Activated T-helper 9 cell treated with anti-CD3 and anti-CD28 coated beads, Interleukin-2, amount 50 U/mL, for 16 hours (primary cell): ENCODE data around the gene MAEA.

ENCODE experiments used
- DNase-seq: peaks from one replicate; pipeline ENCODE4 v3.0.0-alpha.2; 2020; ENCODE audit warnings: low read depth

MAEA gene

DNA sequence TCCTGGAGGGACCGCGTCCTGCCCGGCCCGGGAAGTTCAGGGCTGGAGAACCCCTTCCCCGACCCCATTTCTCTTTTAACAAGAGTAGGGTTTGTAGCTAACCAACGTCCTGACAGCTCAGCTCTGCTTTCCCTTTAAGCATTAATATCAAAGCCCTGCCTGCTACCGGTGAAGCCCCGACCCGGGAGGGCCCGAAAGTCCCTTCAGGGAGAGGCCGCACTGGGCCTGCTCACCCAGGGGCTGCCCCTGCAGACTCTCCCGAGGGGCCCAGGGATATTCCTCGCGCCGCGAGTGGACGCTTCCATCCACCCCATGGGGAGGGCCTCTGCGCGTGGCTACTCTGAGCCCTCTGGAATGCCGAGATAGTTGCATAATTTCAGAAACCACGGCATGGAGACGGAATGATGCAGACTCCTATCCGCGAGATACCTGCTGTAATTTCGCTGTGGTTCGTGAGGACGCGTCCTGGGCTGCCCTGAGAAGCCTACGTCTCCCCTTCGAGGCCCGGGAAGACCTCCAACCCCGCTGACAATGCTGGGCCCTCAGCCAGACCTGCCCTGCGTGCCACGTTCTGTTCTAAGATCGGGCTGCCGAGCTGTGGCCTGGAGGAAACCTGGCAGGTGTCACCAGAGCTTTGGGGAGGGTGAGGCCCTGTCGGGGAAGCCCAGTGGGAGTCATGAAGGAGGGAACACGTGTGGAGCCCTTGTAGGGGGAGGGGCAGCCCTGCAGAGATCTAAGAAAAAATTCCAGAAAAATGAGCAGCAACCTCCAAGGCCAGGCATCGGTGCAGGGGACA lies 39.8 kb upstream of the MAEA start:
- DNase-seq, result peak; percentile 46

DNA sequence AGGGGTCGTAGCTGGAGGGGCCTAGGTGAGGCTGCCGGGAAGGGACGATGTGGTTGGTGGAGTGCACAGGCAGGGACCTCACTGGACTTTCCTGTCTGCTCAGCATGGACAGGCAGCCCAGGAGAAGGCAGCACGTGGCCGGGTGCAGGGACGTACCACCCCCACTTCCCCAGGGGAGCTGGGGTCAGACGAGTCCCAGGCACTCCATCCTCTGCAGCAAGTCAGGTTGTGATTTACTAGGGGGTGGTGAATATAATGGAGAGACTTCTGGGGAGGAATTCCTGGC lies 39.2 kb upstream of the MAEA start:
- no peak for DNase-seq

DNA sequence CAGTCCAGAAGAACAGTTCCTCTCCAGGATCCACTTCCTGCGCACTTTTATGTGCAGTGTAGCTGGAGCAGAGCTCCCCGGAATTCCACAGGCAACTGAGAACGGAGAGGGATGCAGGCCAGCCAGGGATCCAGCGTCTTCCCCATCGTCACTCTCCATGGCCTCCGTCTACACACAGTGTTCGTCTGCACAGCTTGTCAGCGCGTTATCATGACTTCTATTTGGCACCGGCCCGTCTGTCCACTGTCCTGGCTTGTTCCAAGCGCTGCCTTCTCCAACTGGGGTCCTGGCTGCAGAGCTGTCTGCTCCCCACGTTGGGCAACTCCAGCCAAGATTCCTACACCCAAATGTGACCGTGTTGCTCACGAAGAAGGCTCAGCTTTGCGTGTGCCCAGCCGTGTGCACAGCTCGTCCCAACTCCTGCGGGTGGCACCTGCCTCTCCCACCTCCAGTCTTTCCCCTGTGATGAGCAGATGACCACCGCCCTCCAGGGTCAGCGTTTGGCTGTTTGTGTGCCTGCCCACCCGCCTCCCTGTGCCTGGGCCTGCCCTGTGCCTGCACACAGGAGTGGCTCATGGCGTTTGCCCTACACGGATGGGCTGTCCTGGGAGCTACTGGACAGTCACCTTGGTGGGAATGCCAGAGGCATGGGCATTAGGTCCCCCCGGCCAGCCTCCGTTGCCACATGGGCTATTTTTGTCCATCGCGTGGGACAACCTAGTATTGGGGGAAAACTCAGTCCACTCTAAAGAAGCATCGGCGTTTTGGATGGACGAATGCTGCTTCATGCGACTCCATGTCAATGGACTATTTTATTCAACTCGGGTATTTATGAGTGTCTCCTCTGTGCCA lies 38.5 kb upstream of the MAEA start:
- DNase-seq, result no peak

DNA sequence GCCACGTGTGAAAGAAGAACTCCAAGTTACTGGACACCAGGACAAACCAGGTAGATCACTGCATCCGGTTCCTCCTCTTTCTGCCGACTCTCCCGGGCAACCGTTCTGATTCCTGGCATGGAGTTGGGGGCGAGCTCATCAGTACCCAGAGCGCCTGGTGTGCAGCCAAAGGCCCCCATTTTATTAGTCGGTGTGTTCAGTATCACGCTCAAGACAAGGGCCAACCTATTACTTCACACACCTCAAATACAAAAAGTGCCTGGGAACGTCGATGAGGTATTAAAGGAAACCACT lies 38.0 kb upstream of the MAEA start:
- no peak for DNase-seq

DNA sequence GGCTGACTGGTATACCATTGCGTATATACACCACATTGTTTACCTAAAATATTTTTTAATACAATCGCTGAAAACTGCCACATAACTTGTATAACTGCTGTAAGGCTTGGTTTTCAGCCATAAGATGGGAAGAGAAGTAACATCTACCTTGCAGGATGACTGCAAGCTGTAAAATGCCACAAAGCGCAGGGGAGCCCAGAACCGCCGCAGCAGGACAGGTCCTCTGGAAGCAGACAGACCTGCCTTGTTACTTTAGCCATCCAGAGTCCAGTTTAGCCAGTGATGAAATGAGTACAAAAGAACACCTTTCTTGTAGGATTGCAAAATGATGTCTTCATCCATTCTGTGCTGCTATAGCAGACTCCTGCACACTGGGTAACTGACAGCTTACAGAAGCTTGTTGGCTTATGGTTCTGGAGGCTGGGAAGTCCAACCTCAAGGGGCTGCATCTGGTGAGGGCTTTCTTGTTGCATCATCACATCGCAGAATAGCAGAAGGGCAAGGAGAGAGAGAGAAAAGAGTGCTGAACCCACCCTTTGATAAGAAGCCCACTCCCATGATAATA lies 36.7 kb upstream of the MAEA start:
- no peak for DNase-seq

DNA sequence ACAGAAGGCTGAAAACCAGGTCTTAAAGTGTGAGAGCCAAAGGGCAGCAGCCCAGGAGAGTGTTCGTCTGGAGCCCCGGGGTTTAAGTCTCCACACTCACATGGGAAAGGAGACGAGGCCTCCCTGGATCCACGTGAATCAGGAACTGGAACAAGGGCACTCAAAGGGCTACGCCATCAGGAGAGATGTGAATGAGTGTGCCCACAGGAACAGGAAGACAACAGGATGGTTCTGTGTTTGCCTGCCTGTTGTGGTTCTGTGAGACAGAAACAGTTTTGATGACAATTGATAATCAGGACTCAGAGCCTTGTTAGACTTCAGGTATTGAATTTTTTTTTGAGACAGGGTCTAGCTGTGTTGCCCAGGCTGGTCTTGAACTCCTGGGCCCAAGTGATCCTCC lies 35.9 kb upstream of the MAEA start:
- no peak for DNase-seq

DNA sequence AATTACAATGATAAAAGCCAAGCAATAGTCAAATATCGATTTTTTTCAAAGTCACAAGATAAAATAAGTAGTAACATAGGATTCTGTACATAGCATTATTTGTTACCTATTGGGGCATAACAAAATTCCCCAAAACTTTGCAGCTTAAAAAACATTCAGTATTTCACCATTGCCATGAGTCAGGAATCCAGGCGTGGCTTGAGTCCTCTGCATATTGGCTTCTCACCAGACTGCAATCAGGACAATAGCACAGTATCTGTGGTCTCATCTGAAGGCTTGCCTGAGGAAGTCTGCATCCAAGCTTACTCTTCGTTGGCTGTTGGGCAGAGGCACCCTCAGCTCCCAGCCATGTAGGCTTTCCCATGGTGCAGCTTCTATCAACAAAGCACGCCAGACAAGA lies 34.5 kb upstream of the MAEA start:
- DNase-seq, result no peak

DNA sequence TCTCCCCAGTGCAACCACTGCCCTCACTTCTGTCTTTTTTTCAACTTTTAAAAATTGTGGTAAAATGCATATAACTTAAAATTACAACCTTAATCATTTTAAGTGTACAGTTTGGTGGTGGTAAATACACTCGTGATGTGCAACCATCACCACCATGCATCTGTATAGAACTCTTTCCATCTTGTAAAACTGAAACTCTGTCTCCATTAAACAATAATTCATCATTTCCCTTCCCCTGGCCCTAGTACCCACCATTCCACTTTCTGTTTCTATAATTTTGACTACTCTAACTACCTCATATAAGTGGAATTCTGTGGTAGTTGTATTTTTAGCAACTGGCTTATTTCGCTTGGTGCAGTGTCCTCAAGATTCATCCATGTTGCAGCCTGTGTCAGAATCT lies 34.0 kb upstream of the MAEA start:
- no peak for DNase-seq

DNA sequence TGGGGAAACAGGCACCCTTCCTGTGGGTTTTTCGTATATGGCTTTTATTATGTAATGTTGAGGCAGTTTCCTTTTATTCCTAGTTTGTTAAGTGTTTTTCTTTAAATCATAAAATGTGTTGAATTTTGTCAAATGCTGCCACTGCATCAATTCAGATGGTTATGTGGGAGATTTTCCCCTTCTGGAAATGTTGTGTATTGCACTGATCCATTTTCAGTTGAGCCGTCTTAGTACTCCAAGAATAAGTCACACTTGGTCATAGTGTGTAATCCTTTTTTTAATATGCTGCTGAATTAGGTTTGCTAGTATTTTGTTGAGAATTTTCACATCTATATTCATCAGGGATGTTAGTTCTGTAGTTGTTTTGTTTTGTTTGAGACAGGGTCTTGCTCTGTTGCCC lies 31.2 kb upstream of the MAEA start:
- no peak for DNase-seq

DNA sequence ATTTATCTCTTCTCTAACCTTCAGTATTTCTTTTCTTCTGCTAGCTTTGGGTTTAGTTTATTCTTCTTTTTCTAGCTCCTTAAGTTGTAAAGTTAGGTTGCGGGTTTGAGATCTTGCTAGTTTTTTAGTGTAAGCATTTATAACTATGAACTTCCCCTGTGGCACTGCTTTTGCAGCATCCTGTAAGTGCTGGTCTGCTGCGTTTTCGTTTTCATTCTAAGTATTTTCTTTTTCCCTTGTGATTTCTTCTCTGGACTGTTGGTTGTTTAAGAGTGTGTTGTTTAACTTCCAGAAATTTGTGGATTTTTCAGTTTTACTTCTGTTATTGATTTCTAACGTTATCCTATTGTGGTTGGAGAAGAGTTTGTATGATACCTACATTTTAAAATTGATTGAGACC lies 29.7 kb upstream of the MAEA start:
- no peak for DNase-seq

DNA sequence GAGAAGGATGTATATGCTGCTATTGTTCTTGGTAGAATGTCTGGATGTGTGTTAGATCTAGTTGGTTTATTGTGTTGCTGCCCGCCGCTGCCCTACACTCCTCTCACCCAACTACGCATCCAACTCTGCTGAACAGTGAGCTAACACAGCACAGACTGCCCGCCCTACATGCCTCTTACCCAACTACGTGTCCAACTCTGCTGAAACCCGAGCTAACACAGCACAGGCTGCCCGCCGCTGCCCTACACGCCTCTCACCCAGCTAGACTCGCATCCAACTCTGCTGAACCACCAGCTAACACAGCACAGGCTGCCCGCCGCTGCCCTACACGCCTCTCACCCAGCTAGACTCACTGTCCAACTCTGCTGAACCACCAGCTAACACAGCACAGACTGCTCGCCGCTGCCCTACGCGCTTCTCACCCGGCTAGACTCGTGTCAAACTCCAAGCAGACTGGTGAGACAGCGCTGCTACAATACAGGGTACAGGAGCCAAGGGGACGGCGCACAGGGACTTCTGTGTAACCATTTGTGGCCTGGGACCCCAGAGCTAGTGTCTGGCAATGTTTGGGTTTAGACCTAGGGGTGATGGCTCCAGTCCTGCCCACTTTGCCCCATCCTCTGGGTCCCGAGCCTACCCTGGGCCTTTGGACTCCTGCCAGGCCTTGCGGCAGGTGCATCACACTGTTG lies 29.1 kb upstream of the MAEA start:
- no peak for DNase-seq

DNA sequence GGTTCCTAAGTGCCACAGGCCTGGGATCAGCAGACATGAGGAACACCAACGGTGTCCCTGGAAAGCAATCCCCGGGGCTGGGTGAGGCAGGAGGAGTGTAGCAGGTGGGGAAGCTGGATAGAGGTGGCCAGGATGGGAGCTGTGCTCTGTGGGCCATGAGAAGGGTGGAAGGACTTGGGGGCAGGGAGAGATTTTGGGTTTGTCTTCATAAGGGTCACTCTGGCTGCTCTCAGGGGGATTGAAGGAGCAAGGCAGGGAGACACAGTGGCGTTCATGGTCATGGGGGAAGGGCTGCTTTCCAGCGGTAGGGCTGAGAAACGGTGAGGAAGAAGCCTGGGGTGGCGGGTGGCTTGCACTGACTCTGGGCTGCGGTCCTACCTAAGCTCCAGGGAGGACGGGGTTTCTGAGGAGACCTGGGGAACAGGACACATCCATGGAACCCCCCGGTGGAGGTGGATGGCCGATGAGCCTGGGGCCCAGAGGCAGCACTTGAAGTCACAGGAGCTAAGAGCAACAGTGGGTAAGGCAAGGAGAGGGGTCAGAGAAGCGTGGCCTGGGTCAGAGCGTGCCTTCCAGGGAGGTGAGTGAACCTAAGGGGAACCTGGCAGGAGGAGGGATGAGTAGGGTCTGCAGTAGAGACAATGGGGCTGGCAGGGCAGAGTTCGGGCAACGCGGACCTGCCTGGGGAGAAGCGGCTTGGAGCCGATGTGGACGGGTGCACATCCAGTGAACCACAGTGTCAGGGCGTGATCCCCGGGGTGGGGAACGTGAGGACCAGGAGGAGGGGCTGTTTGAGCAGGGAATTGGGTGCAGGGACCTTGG lies 28.4 kb upstream of the MAEA start:
- DNase-seq, result no peak

DNA sequence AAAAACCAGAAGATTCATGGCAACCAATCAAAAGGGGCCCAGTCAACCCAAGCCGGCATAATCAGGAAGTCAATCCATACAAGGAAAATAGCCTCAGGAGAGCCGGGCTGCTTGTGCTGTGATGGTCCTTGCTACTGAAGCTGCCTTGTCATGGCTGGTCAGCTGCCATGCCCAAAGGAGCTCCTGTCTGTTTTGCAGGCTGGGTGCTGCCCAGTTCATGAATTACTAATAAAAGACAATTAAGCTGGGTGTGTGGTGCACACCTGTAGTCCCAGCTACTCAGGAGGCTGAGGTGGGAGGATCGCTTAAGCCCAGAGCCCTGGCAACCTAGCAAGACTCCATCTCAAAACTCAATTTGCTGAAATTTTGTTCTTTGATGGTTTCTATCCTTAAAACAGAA lies 24.7 kb upstream of the MAEA start:
- no peak for DNase-seq

DNA sequence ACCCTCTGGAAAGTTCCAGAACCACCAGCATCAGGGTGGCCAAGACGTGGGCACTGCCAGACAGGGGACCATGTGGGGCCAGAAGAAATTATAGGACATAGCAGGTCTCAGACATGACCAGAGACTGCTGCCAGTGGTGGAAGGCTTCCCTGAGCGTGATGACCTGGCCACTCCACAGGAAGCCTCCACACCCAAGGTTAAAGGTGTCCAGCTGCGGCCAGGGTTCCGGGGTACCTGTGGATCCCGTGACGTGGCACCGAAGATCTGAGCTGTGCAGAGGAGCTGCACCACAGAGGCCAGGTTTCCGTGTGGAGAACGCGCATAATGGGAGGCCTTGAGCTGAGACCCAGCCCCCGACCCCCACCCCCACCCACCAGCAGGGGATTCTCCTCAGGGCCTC lies 24.3 kb upstream of the MAEA start:
- DNase-seq, result no peak

DNA sequence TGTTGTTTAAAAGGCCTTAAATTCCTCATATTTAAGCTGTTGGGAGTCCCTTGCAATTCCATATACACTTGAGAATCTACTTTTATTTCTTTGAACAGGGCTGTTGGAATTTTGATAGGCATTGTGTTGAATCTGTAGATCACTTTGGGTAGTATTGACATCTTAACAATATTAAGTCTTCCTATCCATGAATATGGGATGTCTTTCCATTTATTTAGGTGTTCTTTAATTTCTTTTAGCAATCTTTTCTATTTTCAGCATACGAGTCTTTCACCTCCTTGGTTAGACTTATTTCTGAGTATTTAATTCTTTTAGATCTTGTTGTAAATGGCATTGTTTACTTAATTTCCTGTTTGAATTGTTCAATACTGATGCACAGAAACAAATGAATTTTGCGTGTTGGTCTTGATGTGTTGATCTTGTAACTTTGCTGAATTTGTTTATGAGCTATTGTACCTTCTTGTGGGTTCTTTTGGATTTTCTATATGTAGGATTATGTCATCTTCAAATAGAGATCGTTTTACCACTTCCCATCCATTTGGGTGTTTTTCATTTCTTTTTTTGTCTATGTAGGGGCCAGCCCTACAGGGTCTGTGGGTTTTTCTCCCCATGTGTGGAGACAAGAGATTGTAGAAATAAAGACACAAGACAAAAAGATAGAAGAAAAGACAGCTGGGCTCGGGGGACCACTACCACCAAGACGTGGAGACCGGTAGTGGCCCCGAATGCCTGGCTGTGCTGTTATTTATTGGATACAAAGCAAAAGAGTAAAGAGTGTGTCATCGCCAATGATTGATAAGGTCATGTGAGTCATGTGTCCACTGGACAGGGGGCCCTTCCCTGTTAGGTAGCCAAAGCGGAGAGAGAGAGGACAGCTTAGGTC lies 22.6 kb upstream of the MAEA start:
- DNase-seq, result no peak

DNA sequence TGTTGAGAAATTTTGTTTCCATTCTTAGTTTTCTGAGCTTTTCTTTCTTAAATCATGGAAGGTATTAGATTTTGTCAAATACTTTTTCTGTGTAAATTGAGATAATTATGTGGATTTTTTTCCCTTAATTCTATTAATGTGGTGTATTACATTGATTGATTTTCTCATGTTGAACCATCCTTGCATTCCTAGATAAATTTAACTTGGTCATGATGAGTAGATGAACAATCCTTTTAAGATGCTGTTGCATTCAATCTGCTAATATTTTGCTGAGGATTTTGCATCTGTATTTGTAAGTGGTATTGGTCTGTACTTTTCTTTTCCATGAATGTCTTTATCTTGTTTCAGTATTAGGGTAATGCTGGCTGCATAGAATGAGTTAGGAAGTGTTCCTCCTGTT lies 20.5 kb upstream of the MAEA start:
- no peak for DNase-seq

DNA sequence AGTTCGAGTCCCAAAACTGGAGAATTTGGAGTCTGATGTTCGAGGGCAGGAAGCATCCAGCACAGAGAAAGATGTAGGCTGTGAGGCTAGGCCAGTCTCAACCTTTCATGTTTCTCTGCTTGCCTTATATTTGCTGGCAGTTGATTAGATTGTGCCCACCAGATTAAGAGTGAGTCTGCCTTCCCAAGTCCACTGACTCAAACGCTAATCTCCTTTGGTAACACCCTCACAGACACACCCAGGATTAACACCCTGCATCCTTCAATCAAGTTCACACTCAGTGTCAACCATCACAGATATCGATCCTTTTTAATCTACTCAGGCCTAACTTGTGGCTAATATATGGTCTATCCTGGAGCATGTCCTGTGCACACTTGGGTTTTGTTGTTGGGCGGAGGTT lies 18.0 kb upstream of the MAEA start:
- no peak for DNase-seq

DNA sequence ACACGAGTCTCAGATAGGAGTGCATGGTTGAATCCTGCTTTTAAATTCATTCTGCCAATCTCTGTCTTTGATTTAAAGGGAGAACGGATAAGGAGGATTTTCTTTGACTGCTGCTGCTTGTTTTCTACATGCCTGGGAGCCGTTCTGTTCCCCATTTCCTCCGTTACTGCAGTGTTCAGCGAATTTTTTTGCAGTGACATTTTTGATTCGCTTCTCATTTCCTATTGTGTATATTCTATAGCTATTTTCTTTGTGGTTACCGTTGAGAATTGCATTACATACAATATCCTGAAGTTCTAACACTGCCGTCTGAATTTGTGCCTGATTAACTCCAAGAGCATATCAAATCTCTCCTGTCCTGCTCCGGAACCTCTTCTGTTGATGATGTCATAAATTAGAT lies 14.8 kb upstream of the MAEA start:
- DNase-seq, result no peak

DNA sequence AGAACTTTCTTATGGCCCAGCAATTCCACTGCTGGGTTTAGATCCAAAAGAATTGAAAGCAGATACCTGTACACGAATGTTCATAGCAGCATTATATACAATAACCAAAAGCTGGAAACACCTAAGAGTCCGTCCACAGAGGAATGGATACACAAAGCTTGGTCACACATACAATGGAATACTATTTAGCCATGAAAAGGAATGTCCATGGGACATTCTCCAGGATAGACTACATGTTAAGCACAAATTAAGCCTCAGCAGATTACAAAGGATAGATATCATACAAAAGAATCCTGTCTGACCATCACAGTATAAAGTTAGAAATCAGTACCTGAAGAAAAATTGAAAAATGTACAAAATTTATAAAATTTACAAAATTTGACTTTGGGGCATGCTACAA lies 12.7 kb upstream of the MAEA start:
- DNase-seq, result no peak

DNA sequence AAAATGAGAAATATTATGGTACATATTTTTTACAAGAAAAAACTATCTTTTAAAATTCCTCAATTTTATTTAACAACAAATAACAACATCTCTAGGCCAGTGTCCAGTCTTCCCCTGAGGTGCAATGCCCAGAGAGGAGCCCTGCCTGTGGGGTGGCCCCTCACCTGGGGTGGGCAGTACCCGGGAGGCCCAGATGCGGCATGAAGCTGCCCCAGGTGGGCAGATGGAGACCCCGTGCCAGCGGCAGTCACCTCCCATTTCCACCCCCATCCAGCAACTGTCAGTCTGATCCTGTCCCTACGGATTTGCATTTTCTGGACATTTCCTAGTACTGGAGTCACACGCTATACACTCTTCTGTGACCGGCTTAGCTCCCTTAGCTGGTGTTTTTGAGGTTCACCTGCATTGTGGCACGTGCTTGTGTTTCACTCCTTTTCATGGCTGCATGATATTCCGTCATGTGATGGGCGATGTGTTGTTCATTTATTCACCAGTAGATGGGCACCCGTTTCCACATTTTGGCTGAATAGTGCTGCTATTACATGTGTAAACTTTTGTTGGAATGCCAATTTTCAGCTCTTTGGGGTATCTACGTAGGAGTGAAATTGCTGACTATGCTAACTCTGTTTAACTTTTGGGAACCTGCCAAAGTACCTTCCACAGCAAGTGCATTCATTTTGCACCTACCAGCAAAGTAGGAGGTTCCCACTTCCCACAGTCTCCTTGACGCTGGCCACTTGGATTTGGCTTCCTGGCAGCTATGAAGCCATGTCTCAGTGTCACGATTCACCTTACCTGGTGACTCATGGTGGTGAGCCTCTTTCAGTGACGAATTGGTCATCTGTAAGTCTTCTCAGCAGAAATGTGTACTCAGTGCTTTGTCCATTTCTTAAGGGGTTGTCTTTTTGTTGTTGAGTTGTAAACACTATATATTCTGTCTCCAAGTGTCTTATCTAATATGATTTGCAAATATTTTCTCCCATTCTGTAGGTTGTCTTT lies 11.7 kb upstream of the MAEA start:
- no peak for DNase-seq
